HG03280 (cell line): ENCODE data around the gene MPRIP.

Experiments used
- ATAC-seq: cut with Tn5 transposase; IDR thresholded peaks from one replicate; pipeline ENCODE4 v1.9.1; 2021; ENCODE audit warnings: mild to moderate bottlenecking, moderate library complexity; ENCODE audit not compliant: unreplicated experiment

Gene MPRIP

GRCh38 chr17:17106756-17107155 is 64.5 kb downstream of the MPRIP start:
- no peak for ATAC-seq

GRCh38 chr17:17107281-17107680 is 65.0 kb downstream of the MPRIP start:
- ATAC-seq = no peak

GRCh38 chr17:17107891-17108431 is 65.7 kb downstream of the MPRIP start:
- ATAC-seq = no peak

GRCh38 chr17:17108451-17109049 is 66.3 kb downstream of the MPRIP start:
- ATAC-seq = no peak

- no peak for ATAC-seq
Observed at GRCh38 chr17:17109256-17109655, 67.0 kb downstream of the MPRIP start.

GRCh38 chr17:17109907-17110306 is 67.7 kb downstream of the MPRIP start:
- no peak for ATAC-seq

- no peak for ATAC-seq
Observed at GRCh38 chr17:17110520-17110919, 68.3 kb downstream of the MPRIP start.

- ATAC-seq = no peak
Observed at GRCh38 chr17:17111401-17112393, 69.4 kb downstream of the MPRIP start.

GRCh38 chr17:17112628-17113200 is 70.5 kb downstream of the MPRIP start:
- ATAC-seq = no peak

- no peak for ATAC-seq
Observed at GRCh38 chr17:17114592-17115225, 72.5 kb downstream of the MPRIP start.

- no peak for ATAC-seq
Observed at GRCh38 chr17:17115620-17116019, 73.4 kb downstream of the MPRIP start.

- ATAC-seq = no peak
Observed at GRCh38 chr17:17116406-17116805, 74.1 kb downstream of the MPRIP start.

- ATAC-seq = no peak
Observed at GRCh38 chr17:17117923-17118322, 75.7 kb downstream of the MPRIP start.

GRCh38 chr17:17118399-17118798 is 76.1 kb downstream of the MPRIP start:
- no peak for ATAC-seq

- ATAC-seq = no peak
Observed at GRCh38 chr17:17119106-17119505, 76.8 kb downstream of the MPRIP start.

- ATAC-seq = no peak
Observed at GRCh38 chr17:17119533-17119932, 77.3 kb downstream of the MPRIP start.

- ATAC-seq = no peak
Observed at GRCh38 chr17:17120294-17120693, 78.0 kb downstream of the MPRIP start.

- no peak for ATAC-seq
Observed at GRCh38 chr17:17120701-17121100, 78.4 kb downstream of the MPRIP start.

- no peak for ATAC-seq
Observed at GRCh38 chr17:17121162-17121561, 78.9 kb downstream of the MPRIP start.

- ATAC-seq = no peak
Observed at GRCh38 chr17:17122781-17123483, 80.7 kb downstream of the MPRIP start.
